GM18499 (cell line): Measurements from ENCODE around the gene KRT73.

Experiments used
- ATAC-seq: cut with Tn5 transposase; IDR thresholded peaks from one replicate; pipeline ENCODE4 v1.9.1; 2021; ENCODE audit warnings: moderate number of reproducible peaks; ENCODE audit not compliant: insufficient read depth, unreplicated experiment

The KRT73 gene

DNA sequence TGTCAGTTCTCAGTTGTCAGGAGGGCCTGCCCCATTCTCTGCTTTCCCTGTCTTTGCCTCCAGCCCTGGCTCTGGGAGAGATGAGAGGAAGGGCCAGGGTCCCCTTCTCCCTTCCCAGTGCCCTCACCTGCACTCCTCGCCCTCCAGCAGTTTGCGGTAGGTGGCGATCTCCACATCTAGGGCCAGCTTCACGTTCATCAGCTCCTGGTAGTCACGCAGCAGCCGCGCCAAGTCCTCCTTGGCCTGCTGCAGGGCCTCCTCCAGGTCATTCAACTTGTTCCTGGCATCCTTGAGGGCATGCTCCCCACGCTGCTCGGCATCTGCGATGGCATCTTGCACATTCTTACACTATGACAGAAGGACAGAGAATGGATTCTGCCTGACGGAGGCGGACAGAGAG lies 28.3 kb upstream of the KRT73 start:
- no peak for ATAC-seq

DNA sequence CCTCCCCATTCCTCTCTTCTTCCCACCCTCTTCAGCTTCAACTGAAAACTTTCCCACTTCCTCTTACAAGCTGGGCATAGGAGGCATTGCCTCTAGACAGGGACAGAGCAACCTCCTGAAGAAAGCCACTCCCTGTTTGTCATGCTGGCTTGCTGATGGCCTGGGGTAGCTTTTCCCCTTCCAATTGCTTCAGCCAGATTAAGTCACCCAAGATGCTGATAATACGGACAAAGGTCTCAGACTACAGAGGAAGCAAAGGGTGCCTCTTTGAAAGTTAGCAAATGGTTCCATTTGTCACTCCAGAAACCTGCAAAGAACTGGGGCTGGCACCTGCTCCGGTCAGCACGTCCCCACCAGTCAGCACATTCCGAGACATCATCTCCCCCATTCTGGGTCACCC lies 27.6 kb upstream of the KRT73 start:
- no peak for ATAC-seq

- no peak for ATAC-seq
Observed at GRCh38 chr12:52645120-52645761, 26.9 kb upstream of the KRT73 start.

GRCh38 chr12:52644078-52644415 lies 25.7 kb upstream of the KRT73 start:
- ATAC-seq = no peak

DNA sequence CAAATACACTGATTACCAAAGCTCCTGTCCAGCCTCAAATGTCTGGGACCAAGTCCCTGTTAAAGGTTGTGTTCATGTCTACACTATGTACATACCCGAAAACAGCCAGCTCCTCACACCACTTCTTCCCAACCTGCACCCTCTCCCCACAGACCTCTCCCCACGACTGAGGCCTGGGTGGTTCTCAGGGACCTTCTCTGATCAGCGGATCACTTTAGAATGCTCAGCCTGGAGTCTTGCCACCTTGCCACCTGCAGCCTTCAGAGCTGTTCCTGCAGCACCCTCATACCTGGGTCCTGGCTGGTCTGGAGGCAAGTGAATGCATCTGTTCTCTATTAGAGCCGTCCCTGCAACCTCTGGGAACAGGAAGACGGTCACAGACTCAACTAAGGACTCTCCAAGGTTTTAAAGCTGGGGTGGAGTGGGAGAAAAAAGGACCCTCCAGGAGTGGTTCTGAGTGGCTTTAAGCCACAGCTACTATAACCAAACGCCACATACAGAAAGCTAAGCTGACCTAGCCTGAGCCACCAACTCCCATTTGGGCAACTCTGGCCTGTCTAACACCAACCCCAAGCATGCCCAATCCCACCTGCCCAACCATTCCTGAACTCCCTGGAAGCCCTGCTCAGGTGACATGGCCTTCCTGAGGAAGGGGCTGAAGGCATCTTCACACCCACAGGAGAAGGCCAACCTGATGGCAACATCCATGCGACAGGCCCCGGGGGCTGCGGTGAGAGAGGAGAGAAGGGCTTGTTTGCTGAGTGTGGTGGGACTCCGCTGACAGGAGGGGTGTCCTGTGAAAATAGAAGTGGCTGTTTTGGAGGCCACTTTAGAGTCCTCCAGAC lies 25.1 kb upstream of the KRT73 start:
- ATAC-seq = no peak

DNA sequence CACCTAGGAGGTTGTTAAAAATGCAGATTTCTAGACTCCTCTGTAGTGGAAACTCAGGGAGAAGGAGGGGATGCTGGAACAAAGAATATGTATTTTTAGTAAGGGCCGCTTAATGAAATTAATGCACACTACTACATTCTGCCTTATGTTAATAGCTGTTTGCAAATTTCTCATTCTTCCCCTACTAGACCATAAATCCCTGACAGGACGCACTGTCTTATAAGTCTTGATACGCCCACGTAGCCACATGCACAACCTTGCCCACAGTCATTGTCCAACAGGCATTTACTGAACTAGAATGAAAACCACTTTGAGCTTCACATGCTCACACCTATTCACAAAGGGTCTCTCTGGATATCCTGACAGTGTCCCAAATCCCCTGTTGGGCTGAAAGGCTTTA lies 23.1 kb upstream of the KRT73 start:
- no peak for ATAC-seq

GRCh38 chr12:52637299-52637698 lies 18.9 kb upstream of the KRT73 start:
- no peak for ATAC-seq

- no peak for ATAC-seq
Observed at GRCh38 chr12:52636592-52637258, 18.4 kb upstream of the KRT73 start.

DNA sequence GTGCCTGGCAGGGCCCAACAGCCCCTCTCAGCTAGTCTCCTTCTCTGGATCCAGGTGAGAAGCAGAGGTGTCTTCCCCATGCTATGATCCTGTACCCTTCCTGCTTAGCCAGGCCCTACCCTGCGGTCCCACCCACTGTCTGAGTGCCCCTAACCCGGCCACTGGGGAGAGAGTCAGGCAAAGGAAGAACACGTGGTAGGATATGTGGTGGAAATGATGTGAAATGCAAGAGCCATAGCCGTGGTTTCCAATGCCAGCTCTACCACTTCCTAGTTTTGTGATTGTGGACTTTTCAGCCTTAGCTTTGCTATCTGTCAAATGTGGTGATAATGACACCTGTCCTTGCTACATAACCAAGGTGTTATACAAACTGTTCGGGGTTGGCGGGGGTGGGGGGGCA lies 17.8 kb upstream of the KRT73 start:
- ATAC-seq = no peak

GRCh38 chr12:52634266-52635056 lies 16.1 kb upstream of the KRT73 start:
- no peak for ATAC-seq

- no peak for ATAC-seq
Observed at GRCh38 chr12:52633383-52633782, 15.0 kb upstream of the KRT73 start.

- no peak for ATAC-seq
Observed at GRCh38 chr12:52632656-52633055, 14.3 kb upstream of the KRT73 start.

GRCh38 chr12:52631676-52632459 lies 13.5 kb upstream of the KRT73 start:
- no peak for ATAC-seq

DNA sequence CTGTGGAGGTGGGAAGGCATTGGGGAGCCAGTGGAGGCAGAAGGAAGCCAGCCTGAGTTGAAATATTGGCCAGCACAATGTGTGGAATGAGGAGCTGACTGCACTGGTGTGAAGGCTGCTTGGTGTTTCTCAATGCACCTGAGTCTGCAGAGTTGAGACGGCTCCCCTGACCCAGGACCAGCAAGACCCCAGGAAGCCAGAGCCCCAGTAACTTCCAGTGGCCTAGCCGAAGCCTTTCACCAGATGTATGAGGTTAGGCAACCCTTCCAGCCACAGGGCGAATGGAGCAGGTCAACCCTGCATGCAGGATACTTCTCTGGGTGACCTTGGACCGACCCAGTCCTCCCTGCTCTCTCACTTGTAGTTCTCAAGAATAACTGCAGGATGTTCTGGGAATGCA lies 12.9 kb upstream of the KRT73 start:
- ATAC-seq = no peak

GRCh38 chr12:52630599-52631200 lies 12.3 kb upstream of the KRT73 start:
- no peak for ATAC-seq

GRCh38 chr12:52630008-52630500 lies 11.7 kb upstream of the KRT73 start:
- ATAC-seq = no peak

DNA sequence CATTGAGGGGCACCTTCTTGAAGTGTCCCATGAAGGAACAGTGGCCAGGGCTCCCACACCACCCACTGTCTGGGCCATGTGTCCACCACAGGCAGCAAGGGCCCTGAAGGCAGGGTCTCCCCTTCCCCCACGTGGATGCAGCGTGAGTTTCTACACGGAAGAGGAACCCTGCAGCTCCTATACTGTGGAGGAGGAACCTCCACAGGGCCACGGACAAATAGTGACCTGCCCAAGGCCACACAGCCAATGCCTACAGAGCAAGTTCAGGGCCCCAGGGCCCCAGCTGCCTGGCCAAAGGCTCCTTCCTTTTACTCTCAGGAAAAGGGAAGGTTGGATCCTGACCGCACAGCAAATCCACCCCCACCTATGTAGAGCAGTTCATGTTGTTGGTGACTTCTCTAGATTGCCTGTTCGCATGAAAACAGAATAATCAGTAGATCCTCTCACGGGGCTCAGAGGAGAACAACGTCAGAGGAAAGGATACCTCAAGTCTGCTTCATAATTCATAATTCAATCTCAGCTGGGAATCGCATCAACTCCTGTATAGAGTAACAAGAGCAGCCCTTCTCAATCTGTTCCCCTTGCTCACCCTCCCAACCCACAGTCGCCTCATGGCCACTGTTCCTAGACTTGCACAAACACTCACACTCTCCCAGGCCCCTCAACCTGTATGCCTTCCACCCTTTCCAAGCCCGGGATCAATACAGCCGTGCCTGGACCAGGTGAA lies 11.1 kb upstream of the KRT73 start:
- no peak for ATAC-seq

- ATAC-seq = no peak
Observed at GRCh38 chr12:52628841-52629240, 10.5 kb upstream of the KRT73 start.

GRCh38 chr12:52628111-52628507 lies 9.8 kb upstream of the KRT73 start:
- no peak for ATAC-seq
